ENCODE measurements around the gene MPND.
A peak's percentile ranks its signal among the peaks of the same experiment; 100 is the strongest.

MPND gene

DNA sequence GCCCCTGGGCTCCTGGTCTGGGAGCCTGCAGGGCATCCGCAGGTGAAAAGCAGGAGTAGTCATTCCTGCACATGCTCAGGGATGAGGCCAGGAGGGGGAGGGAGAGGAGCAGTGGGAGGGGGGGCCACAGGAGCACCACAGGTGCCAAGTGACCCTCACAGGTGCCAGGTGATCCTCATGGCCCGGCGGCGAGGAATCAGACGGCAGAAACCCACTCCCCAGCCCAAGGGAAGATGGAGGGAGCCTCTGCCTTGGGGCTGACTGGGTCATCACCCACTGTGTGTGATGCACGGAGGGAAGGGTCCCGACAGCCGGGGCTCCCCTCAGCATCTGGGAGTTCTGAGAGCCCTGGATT, 29.6 kb downstream of the MPND start:
- Mint-ChIP-seq H3K27ac (no peak overlapping the region), H3K9me3 (ENCODE audit: low read depth) (no peaks in the 10 kb centered on the region), H3K4me1 (ENCODE audit: low read depth) (peaks cover 60% of the 10 kb centered on the region), H3K27me3 (no peaks in the 10 kb centered on the region), H3K36me3 (no peaks in the 10 kb centered on the region), H3K4me3 (no peak overlapping the region)

DNA sequence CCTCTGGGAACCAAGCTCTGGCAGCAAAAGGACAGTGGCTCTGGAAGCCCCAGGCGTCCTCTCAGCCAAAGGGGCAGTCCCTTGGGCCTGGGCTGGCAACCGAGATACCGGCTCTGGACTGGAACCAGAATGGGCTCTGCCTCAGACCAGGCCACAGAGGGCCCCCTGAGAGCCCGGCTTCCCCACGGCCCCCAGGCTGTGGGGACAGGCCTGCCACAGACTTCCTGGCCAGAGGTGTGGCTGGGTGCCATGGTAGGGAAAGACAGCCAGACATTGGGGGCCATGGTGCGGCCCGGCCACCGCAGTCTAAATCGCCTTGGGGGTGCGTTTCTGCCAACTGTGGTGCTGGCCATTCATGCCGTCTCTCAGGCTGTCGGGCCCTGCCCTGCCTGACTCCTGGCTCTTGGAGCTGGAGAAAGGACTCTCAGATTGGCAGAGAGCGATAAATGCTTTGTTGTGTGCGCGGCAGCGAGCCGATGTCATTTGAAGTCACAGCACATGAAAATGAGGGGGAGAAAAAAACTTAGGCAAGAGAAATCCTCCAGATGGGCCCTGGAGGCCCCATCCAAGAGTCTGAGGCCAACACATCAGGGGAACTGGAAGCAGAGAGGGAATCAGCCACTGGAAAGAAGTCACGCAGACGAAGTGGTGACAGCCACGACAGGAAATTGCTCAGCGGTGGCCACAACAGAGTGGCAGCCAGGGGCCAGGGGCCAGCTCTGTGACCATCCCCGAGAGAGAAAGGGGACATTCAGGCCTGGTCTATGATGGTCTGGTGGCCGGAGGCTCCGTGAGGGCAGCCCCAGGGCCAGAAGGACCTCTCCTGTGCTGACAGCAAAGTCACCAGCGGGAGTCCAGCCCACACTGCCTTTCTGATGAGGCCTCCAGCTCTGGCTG, 30.5 kb downstream of the MPND start:
- Mint-ChIP-seq H3K4me3 (no peak overlapping the region), H3K9me3 (ENCODE audit: low read depth) (no peaks in the 10 kb centered on the region), H3K4me1 (ENCODE audit: low read depth) (peaks cover 58% of the 10 kb centered on the region), H3K27ac (peak overlapping the region; percentile 68), H3K27me3 (no peaks in the 10 kb centered on the region), H3K36me3 (no peaks in the 10 kb centered on the region)

DNA sequence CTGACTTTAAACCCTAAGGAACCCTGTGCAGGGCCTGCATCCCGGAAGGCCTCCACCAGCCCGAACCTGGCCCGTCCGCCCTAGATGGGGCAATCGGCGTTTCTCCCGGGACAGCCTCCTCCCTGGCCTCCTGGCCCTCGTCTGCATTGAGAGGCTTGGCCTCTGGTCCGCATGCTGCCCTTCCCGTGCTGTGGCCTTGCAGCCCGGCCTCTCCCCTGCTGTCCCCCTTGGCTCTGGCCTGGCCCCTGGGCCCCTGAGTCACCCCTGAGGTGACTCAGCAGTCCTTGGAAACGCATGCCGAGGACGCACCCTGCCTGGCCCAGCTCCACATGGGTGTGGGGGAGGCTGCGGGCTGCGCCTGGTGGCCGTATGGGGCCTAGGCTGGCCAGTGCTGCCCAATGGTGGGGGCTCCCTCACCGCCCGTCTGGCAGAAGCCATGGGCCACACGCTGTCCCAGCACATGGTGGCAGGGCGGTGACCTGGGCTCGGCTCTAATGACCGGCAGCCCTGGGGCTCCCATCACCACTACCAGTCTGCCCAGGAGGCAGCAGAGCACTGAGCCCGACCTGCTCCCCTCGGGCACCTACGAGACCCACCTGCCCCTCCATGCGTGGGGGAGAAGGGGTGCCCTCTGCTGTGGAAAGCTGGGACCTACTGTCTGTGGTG, 31.3 kb downstream of the MPND start:
- H3K27ac Mint-ChIP-seq, result no peak overlapping the region
- H3K4me1 Mint-ChIP-seq (ENCODE audit: low read depth), result peaks cover 61% of the 10 kb centered on the region
- no peak overlapping the region for H3K4me3 Mint-ChIP-seq
- H3K9me3 Mint-ChIP-seq (ENCODE audit: low read depth), result no peaks in the 10 kb centered on the region
- H3K36me3 Mint-ChIP-seq, result no peaks in the 10 kb centered on the region
- no peaks in the 10 kb centered on the region for H3K27me3 Mint-ChIP-seq

DNA sequence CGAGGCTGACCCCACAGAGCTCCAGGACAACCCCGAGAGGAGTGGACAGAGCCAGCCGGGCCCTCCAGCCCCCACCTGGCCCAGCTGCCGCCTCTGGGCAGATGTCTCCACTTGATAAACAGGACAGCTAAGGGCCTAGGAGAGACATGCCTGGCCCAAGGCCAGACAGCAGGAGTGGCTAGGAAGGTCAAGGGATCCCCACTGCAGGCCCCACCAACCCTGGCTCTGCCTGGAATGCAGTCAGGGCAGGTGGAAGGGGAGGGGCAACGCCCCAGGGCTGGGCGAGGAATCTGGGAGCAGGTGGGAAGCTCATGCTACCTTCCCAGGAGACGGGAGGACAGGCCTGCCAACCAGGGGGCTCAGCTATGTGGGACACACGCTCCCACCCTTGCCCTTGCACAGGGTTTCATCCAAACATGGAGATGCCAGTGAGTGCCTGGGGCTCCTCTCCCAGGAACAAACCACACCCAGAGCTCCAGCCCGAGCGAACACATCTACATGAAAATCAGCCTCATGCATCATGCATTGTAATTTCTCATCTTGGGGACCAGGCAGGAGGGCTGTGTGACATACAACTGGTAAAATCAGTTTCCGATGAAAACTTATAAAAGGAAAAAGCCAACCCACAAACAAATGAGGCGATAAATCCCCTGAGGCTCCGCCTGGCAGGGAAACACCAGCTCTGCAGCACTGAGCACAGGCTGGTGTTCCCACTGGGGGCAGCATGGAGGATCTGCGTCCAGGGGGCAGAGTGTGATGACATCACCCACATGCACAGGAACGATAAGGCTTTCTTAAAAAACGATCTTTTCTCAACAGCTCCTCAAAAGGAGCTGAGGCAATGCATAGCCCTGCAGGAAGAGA, 32.0 kb downstream of the MPND start:
- no peaks in the 10 kb centered on the region for H3K36me3 Mint-ChIP-seq
- no peaks in the 10 kb centered on the region for H3K9me3 Mint-ChIP-seq (ENCODE audit: low read depth)
- H3K4me1 Mint-ChIP-seq (ENCODE audit: low read depth), result peaks cover 62% of the 10 kb centered on the region
- H3K4me3 Mint-ChIP-seq, result no peak overlapping the region
- H3K27ac Mint-ChIP-seq, result no peak overlapping the region
- no peaks in the 10 kb centered on the region for H3K27me3 Mint-ChIP-seq

DNA sequence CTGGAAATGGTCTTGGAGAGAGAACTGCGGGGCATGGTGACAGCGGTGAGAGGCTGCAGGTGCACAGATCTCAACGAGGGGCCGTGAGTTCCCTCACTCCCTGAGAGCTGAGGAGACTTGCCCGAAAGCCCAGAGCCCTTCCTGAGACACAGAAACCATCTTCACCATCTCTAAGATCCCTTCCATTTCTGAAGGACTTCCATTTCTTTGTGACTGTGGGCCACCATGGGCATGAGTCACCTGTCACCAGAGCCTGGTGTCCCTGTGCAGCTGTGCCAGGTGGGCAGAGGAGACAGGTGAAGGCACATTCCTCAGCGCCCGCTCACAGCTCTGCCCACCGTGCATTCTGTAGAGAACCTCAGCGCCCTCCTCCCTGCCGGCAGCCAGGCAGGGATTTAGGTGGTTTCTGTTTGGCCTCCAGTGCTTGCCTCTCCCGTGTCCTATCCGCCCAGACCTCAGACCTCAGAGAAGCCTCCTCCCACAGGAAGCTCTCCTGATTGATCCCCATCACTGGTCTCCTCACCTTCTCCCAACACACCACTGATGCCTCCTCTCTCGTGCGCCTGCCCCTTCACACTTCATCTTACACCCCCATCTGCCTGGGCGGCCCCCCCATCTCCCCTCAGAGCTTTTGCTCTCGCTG, 32.8 kb downstream of the MPND start:
- Mint-ChIP-seq H3K4me1 (ENCODE audit: low read depth) (peaks cover 61% of the 10 kb centered on the region), H3K4me3 (no peak overlapping the region), H3K36me3 (no peaks in the 10 kb centered on the region), H3K27ac (peak overlapping the region; percentile 28), H3K9me3 (ENCODE audit: low read depth) (no peaks in the 10 kb centered on the region), H3K27me3 (no peaks in the 10 kb centered on the region)

DNA sequence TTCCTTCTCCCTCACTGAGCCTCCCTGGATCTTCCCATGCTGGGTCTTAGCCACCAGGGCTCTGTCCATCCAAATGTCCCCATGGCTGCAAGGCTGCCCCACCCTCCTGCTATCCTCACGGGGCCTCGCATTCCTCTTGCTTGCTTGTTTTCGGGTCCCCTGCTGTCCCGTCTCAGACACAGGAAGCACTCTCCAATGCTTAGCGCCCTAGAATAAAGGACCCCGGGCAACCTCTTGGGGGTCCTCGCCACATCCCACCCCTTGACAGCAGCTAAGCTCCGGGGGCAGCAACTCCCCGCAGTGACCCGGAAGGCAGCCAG, 33.3 kb downstream of the MPND start:
- Mint-ChIP-seq H3K36me3 (no peaks in the 10 kb centered on the region), H3K9me3 (ENCODE audit: low read depth) (no peaks in the 10 kb centered on the region), H3K4me1 (ENCODE audit: low read depth) (peaks cover 60% of the 10 kb centered on the region), H3K27ac (no peak overlapping the region), H3K27me3 (no peaks in the 10 kb centered on the region), H3K4me3 (no peak overlapping the region)

DNA sequence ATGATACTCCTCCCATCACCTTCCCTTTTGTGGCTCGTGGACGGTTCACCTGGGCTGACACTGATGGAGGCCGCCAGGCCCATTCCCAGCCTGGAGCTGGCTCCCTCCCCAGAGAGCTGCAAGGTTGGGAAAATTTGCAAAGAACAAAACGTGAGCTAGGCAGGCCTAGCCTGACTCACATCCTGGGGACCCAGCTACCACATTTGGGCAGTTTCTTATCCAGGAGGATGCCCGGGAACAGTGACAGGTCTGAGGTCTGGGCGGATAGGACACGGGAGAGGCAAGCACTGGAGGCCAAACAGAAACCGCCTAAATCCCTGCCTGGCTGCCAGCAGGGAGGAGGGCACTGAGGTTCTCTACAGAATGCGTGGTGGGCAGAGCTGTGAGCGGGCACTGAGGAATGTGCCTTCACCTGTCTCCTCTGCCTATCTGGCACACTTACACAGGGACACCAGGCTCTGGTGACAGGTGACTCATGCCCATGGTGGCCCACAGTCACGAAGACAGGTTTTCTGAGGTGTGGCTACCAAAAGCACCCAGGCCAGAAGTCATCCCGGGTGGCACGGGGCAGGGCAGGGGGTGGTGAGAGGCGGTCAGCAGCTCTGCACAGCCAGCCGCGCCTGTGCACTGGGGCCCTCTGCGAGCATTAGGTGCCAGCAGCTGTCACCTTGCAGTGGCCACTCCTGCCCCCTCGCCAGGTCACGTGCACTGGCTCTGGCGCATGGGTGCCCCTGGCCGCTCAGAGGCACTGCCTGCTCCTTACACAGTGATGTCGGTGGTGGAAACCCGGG, 33.8 kb downstream of the MPND start:
- no peak overlapping the region for H3K4me3 Mint-ChIP-seq
- peaks cover 60% of the 10 kb centered on the region for H3K4me1 Mint-ChIP-seq (ENCODE audit: low read depth)

DNA sequence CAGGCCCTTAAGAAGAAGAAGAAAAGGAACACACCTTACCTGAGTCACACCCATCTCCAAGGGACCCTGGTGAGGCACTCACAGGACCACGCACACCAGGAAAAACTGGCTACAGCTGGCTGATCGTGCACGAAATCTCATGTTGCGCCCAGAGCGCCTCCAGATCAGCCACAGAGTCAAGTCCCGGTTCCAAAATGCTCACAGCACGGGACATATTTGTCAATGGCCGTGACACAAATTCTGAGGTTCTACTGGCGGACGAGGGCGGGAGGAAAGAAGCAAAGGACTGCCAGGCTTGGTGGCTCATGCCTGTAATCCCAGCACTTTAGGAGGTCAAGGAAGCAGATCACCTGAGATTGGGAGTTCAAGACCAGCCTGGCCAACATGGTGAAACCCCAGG, 35.5 kb downstream of the MPND start:
- Mint-ChIP-seq H3K36me3 (no peaks in the 10 kb centered on the region), H3K4me1 (ENCODE audit: low read depth) (peaks cover 57% of the 10 kb centered on the region)

More for the DNA sequence above, 33.8 kb downstream of the MPND start:
- no peaks in the 10 kb centered on the region for H3K9me3 Mint-ChIP-seq (ENCODE audit: low read depth)
- no peaks in the 10 kb centered on the region for H3K36me3 Mint-ChIP-seq
- no peak overlapping the region for H3K27ac Mint-ChIP-seq
- no peaks in the 10 kb centered on the region for H3K27me3 Mint-ChIP-seq

DNA sequence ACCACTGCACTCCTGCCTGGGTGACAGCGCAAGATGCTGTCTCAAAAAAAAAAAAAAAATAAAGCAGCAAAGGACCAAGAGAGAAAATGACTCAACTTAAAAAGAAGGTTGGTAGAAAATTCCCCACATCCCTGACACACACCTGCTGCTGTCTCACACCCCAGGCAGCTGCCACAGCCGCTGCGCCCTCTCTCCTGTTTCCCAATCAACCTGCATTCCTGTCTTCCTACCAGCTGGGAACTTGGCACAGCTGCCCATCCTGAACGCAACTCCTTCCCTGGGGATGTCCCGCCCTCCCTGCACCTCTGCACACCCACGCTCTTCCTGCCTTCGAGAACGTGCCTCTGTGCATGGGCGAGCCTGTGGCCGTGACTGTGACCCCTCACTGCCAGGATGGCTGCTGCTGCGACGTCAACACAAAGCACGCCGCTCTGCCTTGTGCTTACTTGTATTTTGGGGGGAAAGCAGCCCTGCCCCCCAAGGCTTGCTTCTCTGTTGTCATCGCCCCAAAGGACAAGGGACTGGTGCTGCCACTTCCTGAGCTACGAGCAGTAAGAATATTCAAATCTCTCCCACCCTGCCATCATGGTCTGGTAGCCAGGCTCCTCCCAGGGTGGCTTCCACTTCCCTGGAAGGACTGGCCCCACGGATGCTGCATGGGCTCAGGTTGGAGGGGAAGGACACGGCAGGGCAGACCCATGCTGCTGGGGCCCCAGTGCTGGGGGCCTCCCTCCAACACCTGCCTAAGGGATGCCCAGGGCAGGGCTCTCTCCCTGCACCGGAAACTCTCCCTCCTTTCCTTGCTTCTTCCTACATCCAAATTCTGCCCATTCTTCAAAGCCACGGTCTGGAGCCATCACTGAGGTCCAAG, 36.3 kb downstream of the MPND start:
- no peaks in the 10 kb centered on the region for H3K9me3 Mint-ChIP-seq (ENCODE audit: low read depth)
- no peaks in the 10 kb centered on the region for H3K36me3 Mint-ChIP-seq
- H3K4me3 Mint-ChIP-seq, result peak overlapping the region; percentile 80
- peaks cover 55% of the 10 kb centered on the region for H3K4me1 Mint-ChIP-seq (ENCODE audit: low read depth)
- H3K27ac Mint-ChIP-seq, result peak overlapping the region; percentile 91
- H3K27me3 Mint-ChIP-seq, result no peaks in the 10 kb centered on the region

More for the DNA sequence above, 35.5 kb downstream of the MPND start:
- H3K27ac Mint-ChIP-seq, result peak overlapping the region; percentile 91
- no peaks in the 10 kb centered on the region for H3K27me3 Mint-ChIP-seq
- no peaks in the 10 kb centered on the region for H3K9me3 Mint-ChIP-seq (ENCODE audit: low read depth)
- H3K4me3 Mint-ChIP-seq, result peak overlapping the region; percentile 80

DNA sequence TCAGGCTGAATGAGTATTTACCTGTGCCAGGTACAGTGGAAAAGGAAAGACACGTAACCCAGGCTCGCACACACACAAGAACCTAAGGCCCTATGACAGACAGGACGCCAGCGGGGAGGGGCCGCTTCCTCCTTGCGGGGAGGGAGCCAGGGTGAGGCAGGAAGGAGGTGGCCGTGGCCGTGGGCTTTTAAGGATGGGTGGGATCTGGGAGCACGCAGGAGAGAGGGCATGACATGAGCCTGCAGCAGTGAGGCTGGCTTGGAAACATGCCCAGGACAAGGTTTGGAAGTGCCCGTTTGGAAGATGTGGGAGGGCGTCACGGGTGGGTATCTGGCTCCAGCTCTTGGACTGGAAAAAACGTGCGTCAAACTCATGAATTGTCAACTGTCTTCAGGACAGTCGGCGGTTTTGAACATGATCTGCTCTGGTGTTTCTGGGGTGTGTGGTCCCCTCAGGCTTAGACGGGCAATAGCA, 36.9 kb downstream of the MPND start:
- Mint-ChIP-seq H3K4me3 (peak overlapping the region; percentile 80), H3K27ac (peak overlapping the region; percentile 91), H3K36me3 (no peaks in the 10 kb centered on the region), H3K9me3 (ENCODE audit: low read depth) (no peaks in the 10 kb centered on the region), H3K4me1 (ENCODE audit: low read depth) (peaks cover 55% of the 10 kb centered on the region), H3K27me3 (no peaks in the 10 kb centered on the region)

DNA sequence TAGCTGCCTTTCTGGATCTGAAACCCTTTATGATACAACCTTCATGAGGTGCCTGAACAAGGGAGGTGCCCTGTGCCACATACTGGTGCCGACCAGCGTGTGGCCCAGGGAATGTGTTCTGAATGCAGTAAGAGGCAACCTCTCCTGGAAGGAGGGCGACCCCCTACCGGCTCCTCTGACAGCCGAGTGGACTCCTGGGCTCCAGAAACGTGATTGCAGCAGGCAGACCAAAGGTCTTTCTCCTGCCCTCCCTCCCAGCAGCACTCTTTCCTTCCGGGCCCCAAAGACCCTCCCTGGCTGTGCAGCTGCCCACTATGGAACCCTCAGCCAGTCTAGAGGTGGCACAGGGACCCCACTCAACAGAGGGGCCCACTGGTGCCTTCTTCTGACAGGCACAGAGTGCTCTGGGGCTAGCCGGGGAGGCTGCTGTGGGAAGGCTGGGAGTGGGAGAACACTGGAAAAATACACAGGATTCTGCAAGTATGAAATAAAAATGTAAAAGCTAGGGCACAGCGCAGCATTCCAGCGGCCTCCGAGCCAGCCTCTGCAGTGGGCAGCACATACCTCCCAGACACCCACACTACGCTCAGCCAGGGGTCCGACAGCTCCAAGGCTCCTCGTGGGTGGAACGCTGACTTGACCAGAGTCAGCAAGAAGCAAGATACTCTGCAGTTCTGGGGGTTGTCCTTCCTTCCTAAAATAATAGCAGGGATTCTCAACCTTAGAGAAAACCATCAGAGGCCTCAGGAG, 42.1 kb downstream of the MPND start:
- no peaks in the 10 kb centered on the region for H3K36me3 Mint-ChIP-seq
- H3K9me3 Mint-ChIP-seq (ENCODE audit: low read depth), result no peaks in the 10 kb centered on the region
- H3K4me3 Mint-ChIP-seq, result no peak overlapping the region
- no peaks in the 10 kb centered on the region for H3K27me3 Mint-ChIP-seq
- H3K27ac Mint-ChIP-seq, result no peak overlapping the region
- peaks cover 22% of the 10 kb centered on the region for H3K4me1 Mint-ChIP-seq (ENCODE audit: low read depth)

DNA sequence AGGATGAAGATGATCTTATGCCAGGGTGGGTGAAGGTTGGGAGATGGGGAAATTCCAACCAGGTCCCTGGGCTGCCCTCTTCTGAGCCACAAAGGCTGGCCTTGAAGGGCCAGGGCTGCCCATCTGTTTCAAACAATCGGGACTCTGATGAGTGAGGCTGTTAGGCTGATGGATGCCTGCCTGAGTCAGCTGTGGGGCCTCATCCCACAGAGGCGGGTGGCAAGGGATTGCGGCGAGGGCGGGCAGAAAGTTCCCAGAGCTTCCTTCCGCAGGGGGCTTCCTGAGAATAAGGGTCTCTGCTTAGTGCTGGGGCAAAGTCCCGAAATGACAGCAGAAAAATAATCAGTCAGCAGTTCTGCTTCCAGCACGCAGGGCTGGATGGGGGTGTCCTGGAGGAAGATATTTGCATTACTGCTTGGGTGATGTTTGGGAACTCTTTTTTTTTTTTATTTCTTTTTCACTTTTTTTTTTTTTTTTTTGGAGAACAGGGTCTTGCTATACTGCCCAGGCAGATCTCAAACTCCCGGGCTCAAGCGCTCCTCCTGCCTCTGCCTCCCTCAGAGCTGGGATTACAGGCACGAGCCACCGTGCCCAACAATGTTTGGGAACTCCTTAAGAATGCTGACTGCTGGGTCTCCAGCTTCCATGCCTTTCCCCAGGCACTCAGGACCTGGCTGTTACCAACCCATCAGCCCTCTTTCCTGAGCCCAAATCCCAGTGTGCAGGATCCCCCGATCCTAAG, 42.9 kb downstream of the MPND start:
- H3K4me1 Mint-ChIP-seq (ENCODE audit: low read depth), result peaks cover 22% of the 10 kb centered on the region
- no peaks in the 10 kb centered on the region for H3K9me3 Mint-ChIP-seq (ENCODE audit: low read depth)
- H3K27me3 Mint-ChIP-seq, result no peaks in the 10 kb centered on the region
- no peak overlapping the region for H3K27ac Mint-ChIP-seq
- H3K36me3 Mint-ChIP-seq, result no peaks in the 10 kb centered on the region
- H3K4me3 Mint-ChIP-seq, result no peak overlapping the region
